H1 (cell line): ENCODE measurements around the gene FRMPD2. TPM values are rescaled to one million over a fixed set of nuclear protein-coding genes. Genes with fewer than 3 reads are reported as not detected.
A peak's percentile ranks its signal among the peaks of the same experiment; 100 is the strongest.

Source experiments
- CTCF ChIA-PET: fragments of 300-600 bp; sonication (Branson Sonifier 250); formaldehyde crosslinking; loops from one replicate; lab custom pipeline; 2021; ENCODE audit not compliant: partially characterized antibody; lab: Charles Lee
- POLR2A ChIA-PET: fragments of 300-600 bp; sonication (Branson Sonifier 250); formaldehyde crosslinking; loops from one replicate; lab custom pipeline; 2021; ENCODE audit warnings: inconsistent platforms; ENCODE audit not compliant: partially characterized antibody; lab: Charles Lee
- DNase-seq, 2 experiments: peaks; one replicate each; pipeline versions ENCODE4 v3.0.0 to v3.0.0-alpha.2; 2010 to 2022; ENCODE audit warnings: low spot score in 2 of 2, low read depth in 1 of 2, mixed read lengths in 1 of 2
- FAIRE-seq: peaks from 2 replicates; lab custom pipeline; 2011; peaks lifted over from hg19 to GRCh38; lab: Jason Lieb, UNC
- H2AFZ ChIP-seq: 2 replicates; pipeline ENCODE4 v1.8.1; 2012; ENCODE audit warnings: low read length, inconsistent platforms
- H2AK5ac ChIP-seq: 2 replicates; pipeline ENCODE4 v1.6.1; 2013; ENCODE audit warnings: low read depth, low read length
- H2BK120ac ChIP-seq: replicated peaks from 2 replicates; pipeline ENCODE3; 2013; ENCODE audit warnings: low read depth, low read length, inconsistent platforms
- H2BK12ac ChIP-seq: 2 replicates; pipeline ENCODE4 v1.6.1; 2013; ENCODE audit warnings: low read depth, low read length
- H2BK15ac ChIP-seq: 2 replicates; pipeline ENCODE4 v1.6.1; 2013; ENCODE audit warnings: low read length
- H2BK20ac ChIP-seq: 2 replicates; pipeline ENCODE4 v1.6.1; 2013; ENCODE audit warnings: low read length
- H2BK5ac ChIP-seq: 2 replicates; pipeline ENCODE4 v1.6.1; 2013; ENCODE audit warnings: low read depth, low read length
- H3K14ac ChIP-seq: 2 replicates; pipeline ENCODE4 v1.6.1; 2013; ENCODE audit warnings: inconsistent platforms; ENCODE audit not compliant: insufficient read length
- H3K18ac ChIP-seq: 2 replicates; pipeline ENCODE4 v1.6.1; 2013; ENCODE audit warnings: low read length; ENCODE audit errors: extremely low read depth
- H3K23ac ChIP-seq: 2 replicates; pipeline ENCODE4 v1.6.1; 2013; ENCODE audit warnings: inconsistent platforms; ENCODE audit not compliant: insufficient read length
- H3K23me2 ChIP-seq: 2 replicates; pipeline ENCODE4 v1.6.1; 2013; ENCODE audit warnings: low read depth, low read length
- H3K27ac ChIP-seq: 2 replicates; pipeline ENCODE4 v1.6.1; 2011; ENCODE audit warnings: low read depth, low read length, inconsistent platforms
- H3K27me3 ChIP-seq, 4 experiments: replicated peaks in 1 of 4; 1 replicate in 1 of 4; 2 replicates in 3 of 4; pipeline versions ENCODE4 v1.6.1 to v1.8.1; 2011 to 2013; ENCODE audit warnings: low read length in 3 of 4, mild to moderate bottlenecking in 3 of 4, inconsistent platforms in 2 of 4, mixed read lengths in 2 of 4, moderate library complexity in 1 of 4; ENCODE audit not compliant: control insufficient read depth in 3 of 4, insufficient read depth in 3 of 4; ENCODE audit errors: extremely low read depth in 1 of 4
- H3K36me3 ChIP-seq, 4 experiments: 2 replicates each; pipeline versions ENCODE4 v1.6.1 to v1.8.1; 2011 to 2013; ENCODE audit warnings: mild to moderate bottlenecking in 4 of 4, low read length in 3 of 4, moderate library complexity in 2 of 4, control low read depth in 1 of 4, inconsistent platforms in 1 of 4; ENCODE audit not compliant: insufficient read depth in 4 of 4, control insufficient read depth in 2 of 4
- H3K4ac ChIP-seq: replicated peaks from 2 replicates; pipeline ENCODE3; 2013; ENCODE audit warnings: low read length, low read depth, mixed read lengths, inconsistent platforms; ENCODE audit not compliant: insufficient read length
- H3K4me1 ChIP-seq, 4 experiments: replicated peaks in 1 of 4; 1 replicate in 1 of 4; 2 replicates in 3 of 4; pipeline versions ENCODE4 v1.6.1 to v1.8.1; 2011 to 2013; ENCODE audit warnings: low read length in 3 of 4, inconsistent platforms in 2 of 4, mixed read lengths in 1 of 4; ENCODE audit not compliant: insufficient read depth in 4 of 4, control insufficient read depth in 3 of 4
- H3K4me2 ChIP-seq, 2 experiments: 2 replicates each; pipeline versions ENCODE4 v1.6.1 to v1.8.1; 2011 to 2013; ENCODE audit warnings: low read depth in 2 of 2, low read length in 2 of 2, control low read depth in 1 of 2, inconsistent platforms in 1 of 2, mild to moderate bottlenecking in 1 of 2; ENCODE audit not compliant: insufficient read depth in 1 of 2
- H3K4me3 ChIP-seq, 4 experiments: fragments of 200-600, 300-600 bp in 1 of 4; sonication (generic), shearing (Covaris generic), sonication (Bioruptor Twin) in 1 of 4; 2 replicates each; pipeline versions ENCODE4 v1.5.1 to v1.8.1; 2011 to 2016; ENCODE audit warnings: low read length in 4 of 4, low read depth in 3 of 4, control low read depth in 2 of 4, inconsistent platforms in 2 of 4, mild to moderate bottlenecking in 2 of 4, mixed read lengths in 1 of 4, moderate library complexity in 1 of 4; ENCODE audit not compliant: insufficient read depth in 2 of 4; ENCODE audit errors: extremely low read depth in 1 of 4
- H3K56ac ChIP-seq: replicated peaks from 2 replicates; pipeline ENCODE3; 2013; ENCODE audit warnings: low read depth, mild to moderate bottlenecking, mixed read lengths, low read length, inconsistent platforms; ENCODE audit not compliant: insufficient read length
- H3K79me1 ChIP-seq: 2 replicates; pipeline ENCODE4 v1.6.1; 2013; ENCODE audit warnings: low read depth, low read length, control low read depth
- H3K79me2 ChIP-seq, 2 experiments: 2 replicates each; pipeline versions ENCODE4 v1.6.1 to v1.8.1; 2012 to 2013; ENCODE audit warnings: low read length in 2 of 2, mild to moderate bottlenecking in 2 of 2, inconsistent platforms in 1 of 2; ENCODE audit not compliant: insufficient read depth in 2 of 2, control insufficient read depth in 1 of 2
- H3K9ac ChIP-seq, 4 experiments: replicated peaks in 1 of 4; 1 replicate in 1 of 4; 2 replicates in 3 of 4; pipeline versions ENCODE4 v1.6.1 to v1.8.1; 2011 to 2013; ENCODE audit warnings: low read depth in 3 of 4, low read length in 3 of 4, control low read depth in 2 of 4, mild to moderate bottlenecking in 2 of 4, moderate library complexity in 2 of 4, inconsistent platforms in 1 of 4; ENCODE audit errors: extremely low read depth in 1 of 4
- H3K9me3 ChIP-seq, 2 experiments: 2 replicates each; pipeline versions ENCODE4 v1.6.1 to v1.8.1; 2012 to 2013; ENCODE audit warnings: mild to moderate bottlenecking in 2 of 2, moderate library complexity in 2 of 2, control low read depth in 1 of 2, inconsistent platforms in 1 of 2, low read depth in 1 of 2, low read length in 1 of 2, mixed read lengths in 1 of 2; ENCODE audit not compliant: insufficient read depth in 2 of 2
- H4K20me1 ChIP-seq, 2 experiments: replicated peaks in 1 of 2; 2 replicates each; pipeline versions ENCODE3 to v1.8.1; 2011 to 2013; ENCODE audit warnings: inconsistent platforms in 2 of 2, low read length in 2 of 2, mild to moderate bottlenecking in 1 of 2; ENCODE audit not compliant: insufficient read depth in 2 of 2, control insufficient read depth in 1 of 2
- H4K5ac ChIP-seq: 2 replicates; pipeline ENCODE4 v1.6.1; 2013; ENCODE audit warnings: low read length, low read depth, mixed read lengths, inconsistent platforms; ENCODE audit not compliant: insufficient read length
- H4K8ac ChIP-seq: 2 replicates; pipeline ENCODE4 v1.8.0; 2013; ENCODE audit warnings: mild to moderate bottlenecking, moderate library complexity, low read length, inconsistent platforms; ENCODE audit not compliant: insufficient read depth; ENCODE audit errors: extremely low read depth
- H4K91ac ChIP-seq: replicated peaks from 2 replicates; pipeline ENCODE3; 2013; ENCODE audit warnings: low read length, mixed read lengths, inconsistent platforms; ENCODE audit not compliant: insufficient read length
- BRCA1 ChIP-seq: IDR thresholded peaks from 2 replicates; pipeline ENCODE4 v1.6.1; 2012; ENCODE audit warnings: low read depth, low read length, improper control_type of control experiment
- CEBPB ChIP-seq: IDR thresholded peaks from 2 replicates; pipeline ENCODE4 v1.6.1; 2012; ENCODE audit warnings: low read depth, low read length
- CREB1 ChIP-seq: IDR thresholded peaks from 2 replicates; pipeline ENCODE4 v1.6.1; 2012; ENCODE audit warnings: inconsistent platforms
- CTBP2 ChIP-seq: IDR thresholded peaks from 2 replicates; pipeline ENCODE4 v1.7.0; 2011; ENCODE audit warnings: borderline replicate concordance, mild to moderate bottlenecking, moderate library complexity, mixed read lengths, low read length; ENCODE audit not compliant: insufficient read depth, insufficient read length
- EZH2 ChIP-seq: fragments of 200-600 bp; sonication (generic); IDR thresholded peaks from 2 replicates; pipeline ENCODE4 v1.7.1; 2012; ENCODE audit warnings: low read depth, mild to moderate bottlenecking, moderate library complexity, low read length, inconsistent platforms; ENCODE audit not compliant: severe bottlenecking
- HDAC2 ChIP-seq, 2 experiments: fragments of 300-600 bp in 1 of 2; sonication (generic) in 1 of 2; IDR thresholded peaks; 2 replicates each; pipeline ENCODE4 v1.6.1; 2011 to 2012; ENCODE audit warnings: low read depth in 2 of 2, low read length in 2 of 2, mild to moderate bottlenecking in 2 of 2, moderate library complexity in 2 of 2, borderline replicate concordance in 1 of 2, inconsistent platforms in 1 of 2
- KDM5A ChIP-seq: fragments of 200-600 bp; IDR thresholded peaks from 2 replicates; pipeline ENCODE4 v1.7.1; 2012; ENCODE audit warnings: mild to moderate bottlenecking, low read length, inconsistent platforms, mixed read lengths
- MAX ChIP-seq: IDR thresholded peaks from 2 replicates; pipeline ENCODE4 v1.6.1; 2012; ENCODE audit warnings: inconsistent platforms
- NRF1 ChIP-seq: IDR thresholded peaks from 2 replicates; pipeline ENCODE4 v1.6.1; 2011; ENCODE audit warnings: mild to moderate bottlenecking, low read depth, low read length, improper control_type of control experiment
- POLR2A ChIP-seq, 2 experiments: IDR thresholded peaks; 1 replicate in 1 of 2; 2 replicates in 1 of 2; pipeline ENCODE4 v1.6.1; 2011; ENCODE audit warnings: low read depth in 2 of 2, low read length in 2 of 2, mild to moderate bottlenecking in 2 of 2; ENCODE audit errors: control extremely low read depth in 1 of 2
- RBBP5 ChIP-seq: IDR thresholded peaks from 2 replicates; pipeline ENCODE4 v1.7.1; 2012; ENCODE audit warnings: low read depth, mild to moderate bottlenecking, inconsistent platforms, low read length, moderate library complexity, borderline replicate concordance
- SRF ChIP-seq: IDR thresholded peaks from 2 replicates; pipeline ENCODE4 v1.6.1; 2011; ENCODE audit warnings: mild to moderate bottlenecking, low read depth, low read length, moderate library complexity
- ZNF274 ChIP-seq: IDR thresholded peaks from 2 replicates; pipeline ENCODE4 v1.7.0; 2012; ENCODE audit warnings: low read length, borderline replicate concordance; ENCODE audit errors: extremely low read depth
- WGBS, 2 experiments: shearing (Covaris generic) in 1 of 2; methylation state at CpG; one replicate each; pipeline versions ENCODE4 v1.1.6 to v1.1.7; 2013 to 2015; ENCODE audit warnings: low lambda C conversion rate in 2 of 2, mixed read lengths in 2 of 2, inconsistent platforms in 1 of 2, low coverage in 1 of 2, missing lambda C conversion rate in 1 of 2; ENCODE audit not compliant: insufficient replicate concordance in 2 of 2, insufficient coverage in 1 of 2, insufficient read length in 1 of 2; ENCODE audit errors: extremely low coverage in 1 of 2, missing lambda C conversion rate in 1 of 2; 5-methylcytosine and 5-hydroxymethylcytosine counted together
- polyA plus RNA-seq, 7 experiments: library from polyadenylated mRNA; depleted of rRNA in 3 of 7; stranded (reverse) in 5 of 7; unstranded in 2 of 7; fragments of >200 nt in 5 of 7; fragments of 200-250 nt in 2 of 7; gene quantifications; 1 replicate in 5 of 7; 2 replicates in 1 of 7; 4 replicates in 1 of 7; pipeline versions ENCODE4 v1.2.1 to v1.2.3, GENCODE V29; 2011 to 2013; ENCODE audit warnings: missing spikeins in 2 of 7, mixed read lengths in 2 of 7
- total RNA-seq: library from RNA; stranded (reverse); fragmentation: NEBNext Ultra II Directional; extraction: Animal tissue kit (Norgen Biotek cat#: 25700); gene quantifications from 2 replicates; pipeline ENCODE4 v1.2.1, GENCODE V29; 2021

Gene FRMPD2
- total and polyA plus RNA-seq, 2 of the 8 experiments (the other 6 are each of a cell fraction or from before 2014, with no cell fraction given), result 0.07 to 0.47 TPM

- Histone ChIP-seq H3K23ac (no peak overlapping the region), H3K18ac (no peak overlapping the region), H3K4me3 (no peak overlapping the region), H3K79me2 (no peaks in the 10 kb centered on the region), H4K5ac (no peak overlapping the region), H3K36me3 (no peaks in the 10 kb centered on the region), H3K79me1 (no peaks in the 10 kb centered on the region), H3K23me2 (no peaks in the 10 kb centered on the region), H2BK20ac (no peak overlapping the region), H3K14ac (no peak overlapping the region), H3K9me3 (no peaks in the 10 kb centered on the region), H2AFZ (no peak overlapping the region), H3K9ac (no peak overlapping the region), H2AK5ac (no peak overlapping the region), H2BK15ac (no peak overlapping the region), H4K8ac (no peak overlapping the region), H3K27me3 (no peaks in the 10 kb centered on the region; a peak in 1 of 7 replicates), H3K4me1 (peaks cover 0 to 16% (median 10%) of the 10 kb centered on the region in 4 experiments; a peak in 6 of 7 replicates), H3K4ac (no peak overlapping the region), H2BK5ac (no peak overlapping the region), H2BK12ac (peak overlapping the region; percentile 12; the same call in 1 of the 2 replicates), H4K91ac (no peak overlapping the region), H4K20me1 (no peaks in the 10 kb centered on the region), H3K27ac (no peak overlapping the region), H3K56ac (no peak overlapping the region), H3K4me2 (no peak overlapping the region), H2BK120ac (no peak overlapping the region)
- no peak for DNase-seq
- CTCF ChIA-PET, result interaction anchor here (1.0 kb wide), 1 partner anchor 18 kb away, joined by 4 read pairs; no protein-coding TSS in a partner anchor
- 93% methylated on average over 9 of the region's 9 CpGs; no CpG with 5 or more reads in 1 of the 2 experiments for WGBS, 2 experiments
- no peak for FAIRE-seq
- POLR2A ChIA-PET, result no interaction called here
- no peak for TF ChIP-seq CREB1
- TF ChIP-seq MAX, result no peak
- TF ChIP-seq POLR2A (IDR thresholded peaks at IDR 0.05; ENCODE audit: control extremely low read depth in 1 of 2, low read depth in 2 of 2, low read length in 2 of 2), result no peak
- no peak for TF ChIP-seq SRF
- no peak for TF ChIP-seq CTBP2
- no peak for TF ChIP-seq BRCA1
- no peak for TF ChIP-seq NRF1
- TF ChIP-seq HDAC2 (IDR thresholded peaks at IDR 0.05; ENCODE audit: borderline replicate concordance in 1 of 2, low read depth in 2 of 2, low read length in 2 of 2), result no peak
- no peak for TF ChIP-seq EZH2
- TF ChIP-seq CEBPB, result no peak
- no peak for TF ChIP-seq RBBP5
- no peak for TF ChIP-seq ZNF274
- no peak for TF ChIP-seq KDM5A
These were observed 20.4 kb downstream of the FRMPD2 start for GRCh38 chr10:48253970-48254657.
